NCI-H1092 treated with DMSO at 0.1 percent for 48 hours (cell line): Measurements from ENCODE around the gene DPP6.

Experiments used
- DNase-seq: peaks from one replicate; lab custom pipeline; 2025; lab: John Stamatoyannopoulos, UW

DPP6 gene

GRCh38 chr7:154832557-154833138 lies 780.5 kb downstream of the DPP6 start:
- DNase-seq: peak; percentile 79

- DNase-seq: peak; percentile 38
These were observed 783.8 kb downstream of the DPP6 start for GRCh38 chr7:154836021-154836448.

- no peak for DNase-seq
These were observed 784.9 kb downstream of the DPP6 start for GRCh38 chr7:154837087-154837486.

- no peak for DNase-seq
These were observed 785.4 kb downstream of the DPP6 start for GRCh38 chr7:154837622-154838021.

- no peak for DNase-seq
These were observed 787.9 kb downstream of the DPP6 start for GRCh38 chr7:154840086-154840485.

- DNase-seq: peak; percentile 98
These were observed 789.6 kb downstream of the DPP6 start for GRCh38 chr7:154841731-154842331.

- DNase-seq: peak; percentile 82
These were observed 790.4 kb downstream of the DPP6 start for GRCh38 chr7:154842591-154842990.

- peak; percentile 57 for DNase-seq
These were observed 791.6 kb downstream of the DPP6 start for GRCh38 chr7:154843670-154844237.

- no peak for DNase-seq
These were observed 792.3 kb downstream of the DPP6 start for GRCh38 chr7:154844499-154844898.

- no peak for DNase-seq
These were observed 792.8 kb downstream of the DPP6 start for GRCh38 chr7:154844955-154845354.

GRCh38 chr7:154848464-154848863 lies 796.3 kb downstream of the DPP6 start:
- no peak for DNase-seq

- DNase-seq: no peak
These were observed 800.0 kb downstream of the DPP6 start for GRCh38 chr7:154852205-154852604.

- DNase-seq: no peak
These were observed 801.0 kb downstream of the DPP6 start for GRCh38 chr7:154853063-154853726.

- no peak for DNase-seq
These were observed 801.5 kb downstream of the DPP6 start for GRCh38 chr7:154853727-154854095.

- DNase-seq: no peak
These were observed 802.6 kb downstream of the DPP6 start for GRCh38 chr7:154854836-154855235.

- no peak for DNase-seq
These were observed 803.2 kb downstream of the DPP6 start for GRCh38 chr7:154855366-154855765.

- DNase-seq: peak; percentile 8
These were observed 804.5 kb downstream of the DPP6 start for GRCh38 chr7:154856733-154857132.

GRCh38 chr7:154857240-154857639 lies 805.0 kb downstream of the DPP6 start:
- peak; percentile 12 for DNase-seq

GRCh38 chr7:154857728-154858681 lies 805.8 kb downstream of the DPP6 start:
- DNase-seq: no peak

GRCh38 chr7:154858836-154859537 lies 806.8 kb downstream of the DPP6 start:
- DNase-seq: no peak
